DMS79 (cell line): ENCODE data around the gene ATP6V0A4.
"Not testable (repeated sequence)": the region's sequence is repeated elsewhere in the genome, so short reads cannot be mapped to it uniquely, and the experiment has no call there.

Source experiments
- DNase-seq: peaks from one replicate; lab custom pipeline; 2025; lab: John Stamatoyannopoulos, UW

ATP6V0A4 gene

DNA sequence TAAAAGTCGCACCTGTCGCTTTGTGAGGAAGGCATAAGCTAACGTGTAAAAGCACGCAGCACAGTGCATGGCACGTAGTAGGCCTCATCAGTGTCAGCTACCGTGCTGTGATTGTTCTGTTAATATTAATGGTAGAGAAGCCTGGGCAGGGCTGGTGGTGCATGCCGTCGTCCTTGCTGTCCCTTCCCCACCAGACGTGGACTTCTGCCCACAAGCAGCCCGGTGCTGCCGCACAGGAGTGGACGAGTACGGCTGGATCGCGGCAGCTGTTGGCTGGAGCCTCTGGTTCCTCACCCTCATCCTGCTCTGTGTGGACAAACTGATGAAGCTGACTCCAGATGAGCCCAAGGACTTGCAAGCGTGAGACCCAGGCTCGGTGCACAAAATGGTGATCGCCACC lies 4.7 kb upstream of the ATP6V0A4 start:
- DNase-seq = no peak

DNA sequence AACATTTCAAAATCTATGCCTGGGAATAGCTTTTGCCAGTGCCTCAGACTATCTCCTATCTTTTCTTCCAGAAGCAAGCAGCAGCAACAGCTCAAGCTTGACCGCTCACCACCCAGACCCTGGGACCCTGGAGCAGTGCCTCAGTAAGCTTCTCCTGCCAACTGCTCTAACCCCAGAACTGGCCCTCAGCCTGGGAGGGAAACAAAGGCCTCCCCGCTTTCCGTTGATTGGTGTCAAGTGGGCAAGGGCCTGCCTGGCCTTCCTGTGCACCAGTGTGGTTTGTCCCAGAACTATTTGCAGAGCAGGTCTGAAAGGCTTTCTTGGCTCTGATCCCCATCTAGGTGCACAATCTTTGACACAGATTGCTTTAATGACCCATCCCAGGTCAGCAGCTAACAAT lies 3.3 kb upstream of the ATP6V0A4 start:
- no peak for DNase-seq

DNA sequence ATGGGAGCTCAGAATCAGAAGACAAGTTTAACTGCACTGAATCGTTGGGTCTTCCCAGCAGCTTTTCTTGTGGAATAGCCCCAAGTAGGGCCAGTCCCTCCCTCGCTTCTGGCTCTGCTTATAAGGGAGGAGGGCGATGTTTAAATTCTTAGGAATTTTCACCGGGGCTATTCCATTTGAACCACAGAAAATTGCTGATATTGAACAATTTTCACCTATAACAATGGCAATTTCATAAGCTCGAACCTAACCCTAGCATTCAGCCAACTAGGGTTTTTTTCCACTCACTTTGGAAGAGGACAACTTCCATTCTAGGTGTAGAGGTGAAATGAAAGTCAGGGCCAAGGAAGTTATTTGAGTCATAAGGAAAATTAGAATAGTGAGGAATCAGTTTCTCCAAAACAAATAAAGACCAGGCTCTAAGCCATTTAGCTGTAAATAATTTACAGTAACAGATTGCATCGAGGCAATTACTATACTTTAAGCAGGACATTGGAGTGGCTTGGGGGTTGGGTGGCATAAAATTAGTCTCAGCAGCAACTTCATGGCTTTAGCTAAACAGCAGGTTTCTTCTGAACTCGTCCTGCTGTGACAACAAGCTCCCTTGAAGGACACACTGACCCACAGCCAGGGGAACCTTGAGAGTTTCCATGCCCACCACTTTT lies 1.5 kb upstream of the ATP6V0A4 start:
- DNase-seq = no peak

DNA sequence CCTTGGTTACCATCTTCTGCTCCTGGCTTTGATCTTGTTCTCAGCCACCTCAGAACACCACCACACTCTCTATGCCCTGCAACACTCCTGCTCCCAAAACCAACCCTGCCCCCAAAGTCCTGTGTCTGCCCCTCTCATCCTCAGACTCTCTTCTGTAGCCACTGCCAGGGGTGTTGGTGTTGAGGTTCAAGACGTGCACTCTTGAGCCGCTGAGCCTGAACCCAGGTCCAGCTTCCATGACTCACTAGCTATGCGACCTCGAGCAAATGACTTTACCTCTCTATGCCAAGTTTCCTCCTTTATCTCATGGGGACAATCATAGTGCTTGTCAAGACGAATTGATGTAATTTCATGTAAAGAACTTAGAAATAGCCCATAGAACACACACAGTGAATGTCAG lies 840 bp upstream of the ATP6V0A4 start:
- no peak for DNase-seq

DNA sequence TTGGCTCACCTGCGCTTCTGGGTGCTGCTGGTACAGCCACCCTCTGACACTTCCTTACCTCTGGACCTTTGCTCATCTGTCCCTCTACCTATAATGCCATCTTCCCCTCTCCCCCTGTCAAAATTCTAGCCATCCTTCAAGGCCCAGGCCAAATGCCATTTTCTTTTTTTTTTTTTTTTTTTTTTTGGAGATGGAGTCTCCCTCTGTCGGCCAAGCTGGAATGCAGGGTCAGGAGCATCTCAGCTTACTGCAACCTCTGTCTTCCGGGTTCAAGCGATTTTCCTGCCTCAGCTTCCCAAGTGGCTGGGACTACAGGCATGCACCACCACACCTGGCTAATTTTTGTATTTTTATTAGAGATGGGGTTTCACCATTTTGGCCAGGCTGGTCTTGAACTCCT lies 950 bp downstream of the ATP6V0A4 start:
- DNase-seq = not testable (repeated sequence)

DNA sequence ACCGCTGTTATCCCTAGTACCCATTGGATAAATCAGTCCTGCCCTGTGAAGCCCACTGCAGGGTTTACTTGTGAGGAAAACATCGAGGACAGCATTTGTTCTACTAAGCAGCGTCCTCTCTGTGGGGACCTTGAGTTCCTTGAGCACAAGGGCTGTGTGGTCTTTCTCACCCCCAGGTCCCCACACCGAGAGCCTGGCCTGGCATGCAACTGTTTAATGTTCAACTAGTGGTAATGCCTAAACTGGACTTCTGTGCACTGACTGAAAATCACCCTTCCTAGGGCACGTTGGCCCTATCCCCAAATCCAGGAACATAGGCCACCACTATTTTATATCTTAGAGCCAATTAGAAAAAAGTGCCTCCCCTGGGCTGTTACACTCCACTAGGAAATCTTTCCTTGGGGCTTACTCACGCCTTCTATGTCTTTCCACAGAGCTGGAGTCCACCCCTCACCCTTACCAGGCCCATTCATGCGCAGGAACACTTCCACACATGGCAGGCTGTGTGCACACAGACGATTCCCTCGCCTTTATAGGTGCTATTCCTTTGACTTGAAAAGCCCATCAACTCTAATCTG lies 1.9 kb downstream of the ATP6V0A4 start:
- no peak for DNase-seq

DNA sequence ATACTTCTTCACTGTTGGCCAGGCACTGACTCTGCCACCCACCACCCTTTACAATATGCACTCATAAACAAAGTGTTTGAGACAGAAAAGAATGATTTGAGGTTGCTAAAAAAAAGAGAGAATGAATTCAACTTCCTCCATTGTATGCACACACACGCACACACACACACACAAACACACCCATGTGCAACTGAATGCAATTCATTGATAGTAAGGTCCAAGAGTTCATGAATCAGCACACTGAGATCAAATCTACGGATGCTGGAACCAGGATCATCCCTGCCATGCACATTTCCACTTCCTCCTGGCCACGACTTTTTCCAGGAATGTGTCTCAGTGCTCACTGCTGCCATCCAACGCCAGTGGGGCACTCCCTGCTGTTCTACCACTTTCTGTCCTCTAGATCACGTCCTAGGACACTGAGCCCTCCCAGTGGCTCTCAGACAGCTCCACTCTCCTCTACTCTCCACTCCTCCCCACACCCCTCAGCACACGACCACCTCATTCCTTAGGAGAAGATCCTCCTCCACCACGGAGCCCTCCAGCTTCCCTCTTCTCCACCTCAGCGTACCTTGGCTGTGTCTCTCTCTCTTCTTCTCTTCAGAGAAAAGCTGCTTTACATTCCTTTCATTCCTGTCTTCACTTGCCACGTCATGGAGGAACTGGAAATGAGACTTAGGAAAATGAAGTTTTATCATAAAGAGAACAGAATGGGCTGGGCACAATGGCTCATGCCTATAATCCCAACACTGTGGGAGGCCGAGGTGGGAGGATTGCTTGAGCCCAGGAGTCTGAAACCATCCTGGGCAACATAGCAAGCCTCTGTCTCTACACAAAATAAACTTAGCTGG lies 12.2 kb downstream of the ATP6V0A4 start:
- no peak for DNase-seq

DNA sequence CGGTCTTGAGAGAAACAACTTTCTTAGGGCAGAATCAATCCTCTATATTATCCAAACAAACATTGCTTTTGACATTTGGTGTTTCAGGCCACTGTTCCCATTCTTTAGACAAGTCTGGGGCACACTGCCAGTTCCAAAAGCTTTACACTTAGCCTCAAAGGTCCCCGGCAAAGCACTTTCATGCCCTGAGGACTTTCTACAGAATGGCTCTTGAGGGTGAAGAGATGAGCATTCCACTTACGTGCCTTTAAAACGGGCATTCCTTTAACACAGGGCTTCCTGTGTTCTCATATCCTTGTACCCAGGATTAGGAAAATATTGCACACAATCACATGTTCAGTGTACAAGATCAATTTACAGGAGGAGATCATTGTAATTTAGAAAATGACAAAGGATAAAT lies 13.3 kb downstream of the ATP6V0A4 start:
- DNase-seq = peak; percentile 79

DNA sequence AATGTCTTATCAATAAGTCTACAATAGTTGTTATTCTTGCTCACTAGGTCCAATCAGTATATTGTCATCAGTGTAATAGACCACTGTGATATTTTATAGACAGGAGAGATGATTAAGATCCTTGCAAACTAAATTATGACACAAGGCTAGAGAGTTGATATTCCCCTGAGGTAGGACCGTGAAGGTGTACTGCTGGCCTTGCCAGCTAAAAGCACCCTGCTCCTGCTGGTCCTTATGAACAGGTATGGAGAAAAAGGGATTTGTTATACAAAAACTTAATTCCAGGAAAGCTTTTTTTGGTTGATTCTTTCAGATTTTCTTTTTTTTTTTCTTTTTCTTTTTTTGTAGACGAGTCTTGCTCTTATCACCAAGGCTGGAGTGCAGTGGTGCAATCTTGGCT lies 17.0 kb downstream of the ATP6V0A4 start:
- no peak for DNase-seq

DNA sequence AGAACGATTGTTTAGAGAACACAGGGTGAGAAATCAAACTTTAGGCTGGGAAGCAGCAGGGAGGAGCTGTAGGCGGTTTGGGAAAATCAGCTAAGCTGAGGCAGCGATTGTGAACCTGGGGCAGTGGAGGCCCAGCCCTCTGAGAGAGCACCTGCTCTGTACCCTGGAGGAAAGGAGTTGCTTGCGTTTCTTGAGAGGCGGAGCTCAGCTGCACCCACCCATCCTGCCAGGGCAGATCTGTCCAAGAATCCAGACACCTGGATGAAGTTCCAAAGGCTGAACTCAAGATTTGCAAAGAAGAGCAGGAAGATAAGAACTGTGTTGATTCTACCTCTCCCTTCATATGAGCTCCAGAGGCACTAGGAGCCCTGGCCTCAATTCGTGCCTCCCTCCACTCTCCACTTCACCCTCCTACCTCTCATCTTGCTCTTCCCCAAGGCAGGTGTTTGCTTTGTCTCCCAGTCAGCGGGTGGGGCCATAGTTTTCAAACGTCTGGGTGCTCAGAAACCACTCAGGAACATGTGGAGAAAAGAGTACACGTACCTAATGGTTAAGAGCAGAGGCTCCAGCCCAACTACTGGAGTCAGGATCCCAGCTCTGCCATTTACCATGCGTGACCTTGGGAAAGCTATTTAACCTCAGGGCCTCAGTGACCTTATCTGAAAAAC lies 21.7 kb downstream of the ATP6V0A4 start:
- no peak for DNase-seq

DNA sequence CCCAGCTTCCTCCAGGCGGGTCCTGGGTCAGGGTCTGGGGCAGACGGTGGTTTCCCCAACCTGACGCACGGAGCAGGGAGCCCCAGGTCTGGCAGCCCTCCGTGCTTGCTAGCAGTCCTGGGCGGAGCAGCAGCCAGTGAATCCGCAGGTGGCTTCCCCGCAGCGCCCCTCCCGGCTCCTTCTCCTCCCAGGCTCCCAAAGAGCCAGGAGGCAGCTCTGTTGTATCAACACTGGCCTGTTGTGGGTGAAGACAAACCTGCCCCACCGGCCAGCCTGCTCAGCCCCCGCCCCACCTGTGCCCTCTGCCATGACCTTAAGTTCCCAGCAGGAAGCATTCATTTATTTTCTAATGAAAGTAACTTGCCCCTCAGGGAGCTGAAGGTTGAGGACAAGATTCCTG lies 24.2 kb downstream of the ATP6V0A4 start:
- no peak for DNase-seq

DNA sequence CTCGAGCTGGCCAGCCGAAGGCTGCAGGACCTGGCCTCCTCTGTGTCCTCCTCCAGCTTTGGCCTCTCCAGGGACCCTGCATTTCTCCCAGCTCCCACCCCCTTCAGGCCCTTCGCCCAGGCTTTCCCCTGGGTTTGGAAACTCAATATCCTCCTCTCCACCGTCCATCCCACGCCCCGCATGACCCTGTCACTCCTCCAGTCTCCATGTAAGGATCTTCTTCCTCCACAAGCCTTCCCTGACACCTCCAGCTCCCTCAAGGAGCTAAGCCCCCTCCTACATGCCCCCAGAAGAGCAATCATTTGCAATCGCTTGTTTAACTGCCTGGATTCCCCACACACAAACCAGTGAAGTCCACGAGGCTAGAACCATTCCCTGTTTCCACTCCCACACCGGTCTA lies 24.8 kb downstream of the ATP6V0A4 start:
- DNase-seq = no peak

DNA sequence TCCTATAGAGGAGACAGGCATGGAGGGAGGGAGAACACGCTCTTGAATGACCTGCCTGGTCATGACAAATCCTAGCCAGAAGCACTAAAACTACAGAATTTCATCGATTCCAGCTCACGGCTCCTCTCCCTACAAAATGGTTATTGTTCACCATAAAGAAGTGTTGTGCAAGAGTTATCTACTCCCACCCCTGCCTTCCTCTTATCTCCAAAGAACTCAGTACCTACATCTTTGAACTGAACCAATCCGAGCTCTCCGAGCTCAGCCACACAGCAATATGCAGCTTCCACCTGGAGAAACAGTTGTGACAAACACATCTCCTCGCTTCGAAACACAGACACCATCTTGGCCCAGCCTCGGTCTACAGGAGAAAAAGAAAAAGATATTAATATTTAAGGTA lies 27.1 kb downstream of the ATP6V0A4 start:
- DNase-seq = no peak

DNA sequence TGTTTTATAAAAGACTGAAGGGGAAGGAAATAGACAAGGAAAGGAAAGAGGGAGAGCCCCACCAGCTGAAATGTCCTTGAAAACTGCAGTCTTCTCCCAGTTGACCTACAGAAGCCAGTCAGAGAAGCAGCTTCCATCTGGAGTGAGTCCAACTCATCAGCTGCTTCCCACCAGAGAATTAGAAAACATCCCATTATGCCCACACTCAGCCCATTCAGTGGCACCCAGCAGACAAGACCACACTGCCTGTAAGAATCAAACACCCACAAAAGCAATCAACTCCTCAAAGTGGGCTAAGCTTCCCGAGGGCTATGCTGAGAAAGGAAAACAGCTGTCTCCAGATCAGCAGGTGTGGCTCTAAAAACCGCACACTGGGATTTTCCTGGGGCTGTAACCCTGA lies 29.8 kb downstream of the ATP6V0A4 start:
- peak; percentile 39 for DNase-seq

DNA sequence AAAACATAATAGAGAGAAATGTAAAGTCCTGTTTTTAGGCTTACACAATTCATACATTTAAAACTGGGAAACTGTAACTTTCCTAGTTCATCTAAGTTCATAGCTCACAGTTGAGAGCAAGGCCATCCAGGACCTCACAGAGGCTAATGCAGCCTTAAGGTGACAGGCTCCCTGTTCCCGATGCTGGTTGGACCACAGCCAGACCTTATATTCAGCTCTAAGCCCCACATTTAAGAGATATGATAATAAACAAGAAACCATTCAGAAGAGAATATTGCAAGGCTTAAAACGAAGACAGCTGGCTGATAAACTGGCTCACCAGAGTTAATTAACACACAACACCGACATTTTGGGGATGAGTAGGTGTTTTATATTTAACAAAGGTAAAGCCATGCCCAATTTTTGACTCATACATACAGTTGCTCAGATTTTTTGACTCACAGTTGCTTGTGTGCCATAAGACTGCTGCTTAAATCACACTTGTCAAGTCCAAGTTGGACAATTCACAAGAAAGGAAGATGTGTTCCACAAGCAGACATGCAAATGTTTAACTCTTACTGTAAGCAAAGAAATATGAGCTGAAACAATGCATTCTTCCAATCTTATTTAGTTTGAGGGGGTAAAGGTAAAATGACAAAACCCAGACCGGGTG lies 41.3 kb downstream of the ATP6V0A4 start:
- DNase-seq = no peak

DNA sequence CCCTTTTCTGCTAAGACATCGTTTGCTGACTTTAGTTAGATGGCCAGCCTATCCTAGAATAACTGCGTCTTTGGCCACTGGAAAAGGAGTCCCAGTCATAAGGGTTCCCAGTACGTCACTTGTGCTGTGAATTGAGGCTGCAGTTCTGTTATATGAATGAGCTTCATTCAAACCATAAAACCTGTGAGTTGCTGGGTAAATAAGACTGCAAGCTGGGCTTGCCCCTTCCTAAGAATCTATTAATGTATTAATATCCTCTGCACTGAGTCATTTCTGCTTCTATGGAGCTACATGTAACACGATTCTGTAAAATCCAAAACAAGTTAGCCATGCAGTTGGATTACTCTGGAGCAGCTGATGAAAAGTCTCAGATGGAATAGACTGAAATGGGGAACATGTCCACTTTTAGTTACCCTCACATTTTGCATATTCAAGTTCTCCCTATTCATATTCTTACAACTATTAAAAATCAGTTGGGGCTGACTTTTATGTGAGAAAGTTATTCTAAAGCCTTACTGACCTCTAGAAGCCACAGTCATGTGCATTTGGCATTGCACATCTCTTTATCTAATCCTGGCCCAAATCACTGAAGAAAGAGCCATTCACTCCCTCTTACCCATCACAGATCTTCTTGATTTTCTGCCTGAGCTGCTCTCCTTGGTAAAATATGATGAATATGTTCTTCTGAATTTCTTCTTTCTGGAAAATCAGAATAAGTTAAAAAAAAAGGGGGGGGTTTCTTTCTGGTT lies 42.0 kb downstream of the ATP6V0A4 start:
- DNase-seq = no peak

DNA sequence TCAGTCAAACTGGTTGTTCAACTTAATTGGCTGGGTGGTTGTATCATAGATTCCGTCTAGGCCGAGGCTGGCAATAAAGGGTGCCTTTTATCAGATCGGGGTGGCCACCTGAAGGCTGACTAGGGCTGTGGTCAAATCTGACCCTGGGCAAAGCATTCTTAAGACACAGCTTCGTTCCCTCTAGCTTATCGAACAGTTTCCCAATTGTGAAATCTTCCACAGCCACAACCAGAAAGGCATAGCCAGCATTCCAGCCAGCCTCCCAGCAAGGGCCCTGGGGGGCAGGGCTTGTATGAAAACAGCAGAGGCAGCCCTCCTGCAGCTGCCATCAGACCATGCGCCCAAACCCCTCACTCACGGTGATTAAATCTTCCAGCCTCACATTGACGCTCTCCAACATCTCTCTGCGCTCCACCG lies 42.7 kb downstream of the ATP6V0A4 start:
- DNase-seq = no peak

DNA sequence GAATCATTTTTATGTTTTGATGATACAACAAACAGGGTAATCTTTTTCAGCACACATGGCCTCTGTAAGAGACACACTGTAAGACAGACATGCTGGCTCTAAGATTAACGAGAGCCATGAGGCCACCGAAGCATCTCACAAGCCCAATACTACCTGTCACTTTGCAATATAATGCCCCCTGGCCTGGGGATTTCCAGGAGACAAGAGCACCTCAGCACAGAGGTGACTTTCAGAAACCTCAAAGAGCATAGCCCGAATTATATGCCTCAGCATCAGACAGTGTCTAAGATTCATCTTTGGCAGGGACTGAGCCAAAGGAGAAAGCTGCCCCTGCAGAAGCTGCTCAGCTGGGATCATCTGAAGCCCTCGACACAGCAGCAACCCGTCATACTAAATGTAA lies 44.4 kb downstream of the ATP6V0A4 start:
- DNase-seq = no peak

DNA sequence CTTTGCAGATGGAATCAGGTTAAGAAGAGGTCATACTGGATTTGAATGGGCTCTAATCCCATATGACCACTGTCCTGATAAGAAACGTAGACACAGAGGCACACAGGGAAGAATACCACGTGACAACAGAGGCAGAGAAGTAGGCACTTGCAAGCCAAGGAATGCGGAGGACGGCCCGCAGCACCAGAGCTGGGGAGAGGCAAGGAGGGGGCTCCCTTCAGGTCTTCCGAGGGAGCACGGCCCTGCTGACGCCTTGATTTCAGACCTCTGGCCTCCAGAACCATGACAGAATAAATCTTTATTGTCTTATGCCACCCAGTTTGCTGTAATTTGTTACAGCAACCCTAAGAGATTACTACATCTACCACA lies 44.9 kb downstream of the ATP6V0A4 start:
- DNase-seq = no peak

DNA sequence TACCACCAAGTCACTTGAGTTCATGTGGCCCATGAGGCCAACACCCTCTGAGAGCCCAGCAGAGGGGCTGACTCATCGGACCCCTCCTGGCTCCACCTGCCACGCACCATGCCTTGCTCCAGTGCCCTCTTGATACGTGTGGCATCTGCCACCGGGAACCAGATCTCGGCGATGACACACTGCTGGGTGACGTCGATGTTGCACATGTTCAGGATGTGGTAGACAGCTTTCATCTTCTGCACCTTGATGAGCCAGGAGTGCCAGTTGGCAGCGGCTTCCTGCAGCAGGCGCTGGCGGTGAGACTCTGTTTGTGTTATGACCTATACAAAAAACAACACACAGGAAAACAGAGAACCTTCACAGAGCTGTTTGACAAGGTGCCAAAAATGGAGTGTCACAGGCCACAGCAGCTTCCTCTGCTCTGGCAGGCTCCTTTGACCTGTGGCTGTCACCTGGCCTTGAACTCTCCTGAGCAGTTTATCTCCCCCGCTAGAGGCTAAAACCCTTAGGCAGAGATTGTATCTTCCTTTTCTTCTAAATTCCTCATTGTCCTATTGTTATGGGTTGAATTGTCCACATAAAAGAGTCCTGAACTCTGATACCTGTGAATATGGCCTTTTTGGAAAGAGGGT lies 45.4 kb downstream of the ATP6V0A4 start:
- peak; percentile 95 for DNase-seq

DNA sequence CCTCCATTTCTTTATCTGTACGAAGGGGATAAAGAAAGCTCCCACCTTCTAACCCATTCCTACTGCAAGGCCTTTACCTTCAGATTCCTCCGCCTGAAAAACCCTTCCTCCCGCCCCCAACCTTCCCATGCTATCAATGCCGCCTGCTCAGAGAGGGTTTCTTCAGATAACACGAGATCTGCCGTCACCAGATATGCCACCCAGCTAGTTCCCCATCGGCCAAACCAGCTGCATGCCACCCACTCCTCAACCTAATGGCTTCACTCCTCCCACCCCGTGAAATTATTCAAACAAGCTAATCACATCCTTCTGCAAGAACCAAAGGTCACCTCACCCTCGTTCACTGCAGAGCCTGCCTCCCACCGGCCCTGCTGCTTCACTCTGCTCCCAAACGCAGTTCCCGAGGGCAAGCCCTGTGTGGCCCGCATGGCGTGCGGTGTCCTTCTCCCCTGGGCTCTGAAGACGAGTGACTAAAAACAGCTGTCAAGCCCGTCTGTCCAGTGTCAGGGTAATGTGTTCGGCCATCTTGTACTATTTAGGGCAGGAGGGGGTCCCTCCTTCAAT lies 47.0 kb downstream of the ATP6V0A4 start:
- DNase-seq = no peak
